Fibroblast of pulmonary artery (primary cell): ENCODE results near the gene JAKMIP1.

Experiments used
- DNase-seq: peaks from one replicate; pipeline ENCODE4 v3.0.0-alpha.2; 2010; ENCODE audit warnings: low read depth
- H3K4me3 ChIP-seq: replicated peaks from 2 replicates; pipeline ENCODE4 v1.5.1; 2011; ENCODE audit warnings: low read depth, mild to moderate bottlenecking, control low read depth, low read length, moderate library complexity
- TF ChIP-seq, protein P1 (sequence below): IDR thresholded peaks from 2 replicates; pipeline ENCODE4 v1.5.1; 2011; ENCODE audit warnings: mild to moderate bottlenecking, control low read depth, low read length, inconsistent platforms; ENCODE audit errors: missing control alignments

Gene JAKMIP1

DNA sequence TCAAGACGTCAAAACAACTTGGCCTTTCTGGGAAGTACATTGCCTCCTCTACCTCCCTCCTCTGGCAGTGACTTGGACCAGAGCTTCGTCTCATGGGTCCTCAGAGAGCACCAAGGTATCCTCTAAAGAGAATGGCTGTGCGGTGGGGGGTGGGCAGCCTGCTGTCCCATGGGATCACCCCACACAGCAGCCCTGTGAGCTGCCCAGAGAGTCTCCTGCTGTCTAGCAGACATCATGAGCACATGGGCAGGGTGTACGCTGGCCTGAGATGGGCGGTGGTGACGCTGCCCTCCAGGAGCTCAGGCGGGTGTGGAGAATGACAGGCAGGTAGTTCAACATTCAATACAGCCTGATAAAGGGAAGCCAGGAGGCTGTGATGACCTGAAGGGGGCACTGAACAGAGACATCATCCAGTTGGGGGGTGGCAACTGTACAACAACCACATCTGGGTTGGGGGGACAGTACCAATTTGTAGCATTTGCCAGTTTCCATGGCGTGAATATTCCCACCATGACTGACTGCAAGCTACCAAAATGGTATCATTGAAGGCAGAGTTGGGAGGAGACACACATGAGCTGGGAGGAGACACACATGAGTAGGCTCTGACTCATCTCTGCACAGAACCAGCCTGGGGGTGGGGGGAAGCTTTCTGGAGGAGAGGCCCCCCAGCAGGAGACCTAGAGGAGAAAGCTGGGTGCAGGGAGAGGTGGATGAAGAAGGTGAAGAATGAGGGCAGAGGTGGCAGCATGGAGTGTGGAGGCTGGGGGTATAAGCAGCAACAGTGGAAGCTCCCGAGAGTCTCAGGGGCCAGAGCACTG, 218.0 kb downstream of the JAKMIP1 start:
- no peak for DNase-seq
- H3K4me3 ChIP-seq, result no peak overlapping the region
- TF ChIP-seq, protein P1, sequence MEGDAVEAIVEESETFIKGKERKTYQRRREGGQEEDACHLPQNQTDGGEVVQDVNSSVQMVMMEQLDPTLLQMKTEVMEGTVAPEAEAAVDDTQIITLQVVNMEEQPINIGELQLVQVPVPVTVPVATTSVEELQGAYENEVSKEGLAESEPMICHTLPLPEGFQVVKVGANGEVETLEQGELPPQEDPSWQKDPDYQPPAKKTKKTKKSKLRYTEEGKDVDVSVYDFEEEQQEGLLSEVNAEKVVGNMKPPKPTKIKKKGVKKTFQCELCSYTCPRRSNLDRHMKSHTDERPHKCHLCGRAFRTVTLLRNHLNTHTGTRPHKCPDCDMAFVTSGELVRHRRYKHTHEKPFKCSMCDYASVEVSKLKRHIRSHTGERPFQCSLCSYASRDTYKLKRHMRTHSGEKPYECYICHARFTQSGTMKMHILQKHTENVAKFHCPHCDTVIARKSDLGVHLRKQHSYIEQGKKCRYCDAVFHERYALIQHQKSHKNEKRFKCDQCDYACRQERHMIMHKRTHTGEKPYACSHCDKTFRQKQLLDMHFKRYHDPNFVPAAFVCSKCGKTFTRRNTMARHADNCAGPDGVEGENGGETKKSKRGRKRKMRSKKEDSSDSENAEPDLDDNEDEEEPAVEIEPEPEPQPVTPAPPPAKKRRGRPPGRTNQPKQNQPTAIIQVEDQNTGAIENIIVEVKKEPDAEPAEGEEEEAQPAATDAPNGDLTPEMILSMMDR, result no peak

DNA sequence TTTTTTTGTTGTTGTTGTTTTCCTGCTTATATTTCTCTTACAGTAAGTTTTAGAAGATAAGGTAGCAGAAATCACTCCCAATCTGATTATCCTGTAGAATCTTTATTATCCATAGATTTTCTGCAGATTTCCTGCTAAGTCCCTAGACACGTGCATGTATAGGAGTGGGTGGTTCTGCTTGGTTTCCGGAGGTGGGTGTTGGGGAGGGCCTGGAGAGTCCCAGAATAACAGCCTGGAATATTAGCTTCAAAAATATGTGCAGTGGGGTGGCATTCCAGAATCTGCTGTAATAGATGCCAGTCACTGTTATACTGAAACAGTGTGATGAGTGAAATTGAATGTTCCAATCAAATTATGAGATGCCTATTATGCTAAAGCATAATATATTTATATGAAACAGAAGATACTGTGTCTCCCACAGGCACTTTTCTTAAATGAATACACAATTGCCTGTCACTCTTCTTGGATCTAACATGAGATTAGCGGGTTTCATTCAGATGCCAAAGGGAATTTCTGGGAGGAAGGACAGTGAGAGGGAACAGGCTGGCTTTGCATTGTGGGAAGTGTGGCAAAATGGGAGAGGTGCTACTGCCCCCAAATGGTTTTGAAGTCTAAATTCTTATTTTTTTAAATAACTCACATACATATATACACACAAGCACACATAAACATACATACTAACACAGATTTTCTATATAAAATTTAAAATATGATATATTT, 219.8 kb downstream of the JAKMIP1 start:
- peak; percentile 4 for DNase-seq
- H3K4me3 ChIP-seq, result no peak overlapping the region
- TF ChIP-seq, protein P1, result no peak

DNA sequence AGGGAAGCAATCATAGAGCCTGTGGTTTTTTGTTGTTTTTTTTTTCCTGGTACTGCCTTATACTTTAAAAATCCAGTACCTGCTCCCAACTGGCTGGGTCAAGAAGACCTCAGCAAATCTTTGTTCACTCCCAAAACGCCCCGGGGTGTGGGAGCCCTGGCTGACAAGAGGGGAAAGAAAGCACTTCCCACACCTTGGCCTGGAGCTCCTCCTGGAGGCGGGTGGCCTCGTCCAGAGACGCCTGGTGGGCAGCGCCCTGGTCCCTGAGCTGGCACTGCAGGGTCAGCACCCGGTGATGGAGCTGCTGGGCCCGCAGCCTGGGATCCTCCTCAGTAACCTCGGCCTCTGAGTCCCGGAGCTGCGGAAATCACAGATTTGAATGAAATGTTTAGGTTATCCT, 220.4 kb downstream of the JAKMIP1 start:
- H3K4me3 ChIP-seq, result no peak overlapping the region
- TF ChIP-seq, protein P1, result peak; percentile 32
- peak; percentile 4 for DNase-seq

DNA sequence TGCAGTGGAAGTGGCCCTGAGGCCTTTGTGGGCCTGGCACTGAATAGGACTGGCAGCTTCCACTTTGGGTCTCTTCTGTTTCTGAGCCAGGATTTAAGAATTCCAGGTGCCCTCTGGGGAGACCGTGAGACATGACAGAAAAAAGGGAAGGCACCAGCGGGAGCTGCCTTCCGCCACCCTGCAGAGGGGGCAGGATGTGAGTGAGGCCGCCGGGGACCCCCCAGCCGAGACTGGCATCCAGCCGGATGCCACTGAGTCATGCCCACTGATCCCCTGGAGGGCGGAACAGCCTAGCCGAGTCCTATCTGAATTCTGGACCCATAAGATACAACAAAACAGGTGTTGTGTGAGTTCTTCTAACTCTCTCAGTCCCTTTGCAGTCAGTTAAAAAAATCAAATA, 223.4 kb downstream of the JAKMIP1 start:
- TF ChIP-seq, protein P1, result no peak

DNA sequence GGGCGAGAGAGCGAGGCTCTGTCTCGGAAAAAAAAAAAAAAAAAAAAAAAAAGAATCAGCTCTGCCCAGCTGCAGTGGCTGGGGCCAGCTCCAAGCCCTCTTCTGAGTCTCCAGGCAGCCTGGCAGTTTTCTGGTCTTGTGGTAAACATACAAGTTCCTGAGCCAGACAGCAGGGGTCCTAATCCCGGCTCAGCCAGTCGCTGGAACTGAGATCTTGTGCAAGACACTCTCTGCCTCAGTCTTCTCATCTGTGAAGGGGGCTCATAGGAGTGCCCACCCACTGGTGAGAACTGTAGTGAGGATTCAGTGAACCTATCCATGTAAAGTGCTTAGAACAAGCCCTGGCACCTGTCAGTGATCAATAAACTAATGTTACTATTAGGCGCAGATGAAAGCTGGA, 223.9 kb downstream of the JAKMIP1 start:
- TF ChIP-seq, protein P1, result no peak
- DNase-seq, result no peak
- no peak overlapping the region for H3K4me3 ChIP-seq

More for the DNA sequence above, 223.4 kb downstream of the JAKMIP1 start:
- H3K4me3 ChIP-seq, result no peak overlapping the region
- DNase-seq, result no peak
